KG1 (cell line): ENCODE results near the gene PEPD.

Experiments used
- DNase-seq: peaks from one replicate; lab custom pipeline; 2025; lab: John Stamatoyannopoulos, UW

PEPD gene

GRCh38 chr19:33510462-33511194 is 11.0 kb downstream of the PEPD start:
- DNase-seq = no peak

GRCh38 chr19:33509774-33510173 is 11.8 kb downstream of the PEPD start:
- no peak for DNase-seq

- DNase-seq = no peak
Observed at GRCh38 chr19:33508941-33509614, 12.5 kb downstream of the PEPD start.

GRCh38 chr19:33508431-33508830 is 13.2 kb downstream of the PEPD start:
- DNase-seq = no peak

GRCh38 chr19:33508009-33508408 is 13.6 kb downstream of the PEPD start:
- no peak for DNase-seq

GRCh38 chr19:33507021-33507956 is 14.3 kb downstream of the PEPD start:
- no peak for DNase-seq

- no peak for DNase-seq
Observed at GRCh38 chr19:33506498-33506897, 15.1 kb downstream of the PEPD start.

- no peak for DNase-seq
Observed at GRCh38 chr19:33505823-33506222, 15.8 kb downstream of the PEPD start.

- no peak for DNase-seq
Observed at GRCh38 chr19:33505148-33505547, 16.4 kb downstream of the PEPD start.

- DNase-seq = no peak
Observed at GRCh38 chr19:33504058-33504444, 17.5 kb downstream of the PEPD start.

GRCh38 chr19:33503433-33504057 is 18.0 kb downstream of the PEPD start:
- no peak for DNase-seq

GRCh38 chr19:33503030-33503429 is 18.6 kb downstream of the PEPD start:
- DNase-seq = no peak

GRCh38 chr19:33502521-33502920 is 19.1 kb downstream of the PEPD start:
- no peak for DNase-seq

GRCh38 chr19:33501693-33502356 is 19.8 kb downstream of the PEPD start:
- no peak for DNase-seq

- DNase-seq = no peak
Observed at GRCh38 chr19:33500991-33501390, 20.6 kb downstream of the PEPD start.

- DNase-seq = no peak
Observed at GRCh38 chr19:33500586-33500985, 21.0 kb downstream of the PEPD start.

GRCh38 chr19:33499671-33500506 is 21.7 kb downstream of the PEPD start:
- DNase-seq = no peak

- no peak for DNase-seq
Observed at GRCh38 chr19:33499248-33499647, 22.3 kb downstream of the PEPD start.

GRCh38 chr19:33498391-33499000 is 23.1 kb downstream of the PEPD start:
- DNase-seq = no peak

- no peak for DNase-seq
Observed at GRCh38 chr19:33497778-33498175, 23.8 kb downstream of the PEPD start.
